ENCODE data around the gene TRPC1. TPM values are rescaled to one million over a fixed set of nuclear protein-coding genes. Genes with fewer than 3 reads are reported as not detected.

TRPC1 gene
- polyA plus RNA-seq, 2 of the 4 experiments (the other 2 are of a cell fraction) = 10.3 to 32.2 TPM

- CTCF ChIA-PET = interaction anchor here (0.9 to 5.4 kb wide), 3 partner anchors 9 to 232 kb away, joined by 3 to 57 read pairs (median 3); no protein-coding TSS in a partner anchor
- no peak for FAIRE-seq
Observed at GRCh38 chr3:142819179-142819578, 95.3 kb downstream of the TRPC1 start.

GRCh38 chr3:142828703-142829305, 105.0 kb downstream of the TRPC1 start:
- Histone ChIP-seq H3K4me2 (no peak overlapping the region), H3K4me3 (no peak overlapping the region), H3K4me1 (0 out of 3 replicates have a peak, but pooled peaks cover 3% of the 10 kb centered on the region), H3K9me3 (no peaks in the 10 kb centered on the region), H3K27ac (0 out of 6 replicates have a peak overlapping the region, but pooled peaks of 1 of the 2 experiments have one; percentile 47)
- ATAC-seq (peak; percentile 99 to 100), FAIRE-seq (peak; percentile 88), DNase-seq (ENCODE audit: low read depth in 1 of 2, low spot score in 1 of 2) (peak; percentile 72 to 84)
- POLR2A ChIA-PET = interaction anchor here (0.6 to 1.8 kb wide), 4 partner anchors 28 to 172 kb away, joined by 3 to 8 read pairs (median 4); partner anchors contain the start of genes PCOLCE2 and U2SURP
- TF ChIP-seq RAD21 (conservative IDR thresholded peaks at IDR 0.05 in 1 of 2, IDR thresholded peaks at IDR 0.05 in 1 of 2) (peak; percentile 93 to 95), CTCF (IDR thresholded peaks at IDR 0.05) (peak; percentile 92), SMC3 (IDR thresholded peaks at IDR 0.05) (peak; percentile 95), USF2 (IDR thresholded peaks at IDR 0.05) (no peak)
- CTCF ChIA-PET = interaction anchor here (0.5 to 9.0 kb wide), 98 partner anchors 10 to 507 kb away, joined by 3 to 264 read pairs (median 5); partner anchors contain the start of gene U2SURP
- WGBS (ENCODE audit: missing lambda C conversion rate) = 12% methylated on average over 9 of the region's 9 CpGs

More at GRCh38 chr3:142819179-142819578, 95.3 kb downstream of the TRPC1 start:
- Histone ChIP-seq H3K9me3 (no peaks in the 10 kb centered on the region), H3K4me2 (no peak overlapping the region), H3K4me1 (no peaks in the 10 kb centered on the region), H3K4me3 (no peak overlapping the region), H3K27ac (no peak overlapping the region)
- no peak for ATAC-seq
- no peak for DNase-seq (ENCODE audit: low read depth in 1 of 2, low spot score in 1 of 2)
- POLR2A ChIA-PET = no interaction called here
- no peak for TF ChIP-seq HOXA7 (CRISPR knock-in tag; IDR thresholded peaks at IDR 0.05)
- no peak for TF ChIP-seq KDM5A (IDR thresholded peaks at IDR 0.05)
- no peak for TF ChIP-seq BCL3 (IDR thresholded peaks at IDR 0.05)
- no peak for TF ChIP-seq USF2 (IDR thresholded peaks at IDR 0.05)
- no peak for TF ChIP-seq RCOR1 (IDR thresholded peaks at IDR 0.05; ENCODE audit: low read depth, low read length)
- TF ChIP-seq SREBF2 (IDR thresholded peaks at IDR 0.05) = no peak
- no peak for TF ChIP-seq FOXS1 (CRISPR knock-in tag; IDR thresholded peaks at IDR 0.05)
- TF ChIP-seq HES2 (IDR thresholded peaks at IDR 0.05) = no peak
- no peak for TF ChIP-seq MAZ (IDR thresholded peaks at IDR 0.05; ENCODE audit: borderline replicate concordance, low read depth, low read length)
- TF ChIP-seq NPAS2 (CRISPR knock-in tag; IDR thresholded peaks at IDR 0.05; ENCODE audit: borderline replicate concordance) = no peak
- no peak for TF ChIP-seq CHD2 (IDR thresholded peaks at IDR 0.05; ENCODE audit: low read length, partially characterized antibody)
- no peak for TF ChIP-seq POLR2AphosphoS2 (conservative IDR thresholded peaks at IDR 0.05; ENCODE audit: low read length)
- no peak for TF ChIP-seq EHMT2 (IDR thresholded peaks at IDR 0.05; ENCODE audit: low read depth)
- TF ChIP-seq MYC (IDR thresholded peaks at IDR 0.05; ENCODE audit: borderline replicate concordance, low read length) = no peak
- no peak for TF ChIP-seq RFX5 (IDR thresholded peaks at IDR 0.05)

Measured in A549 (cell line).